ENCODE data around the gene MAMDC2.
"Not testable (repeated sequence)": the region's sequence is repeated elsewhere in the genome, so short reads cannot be mapped to it uniquely, and the experiment has no call there.

The MAMDC2 gene

DNA sequence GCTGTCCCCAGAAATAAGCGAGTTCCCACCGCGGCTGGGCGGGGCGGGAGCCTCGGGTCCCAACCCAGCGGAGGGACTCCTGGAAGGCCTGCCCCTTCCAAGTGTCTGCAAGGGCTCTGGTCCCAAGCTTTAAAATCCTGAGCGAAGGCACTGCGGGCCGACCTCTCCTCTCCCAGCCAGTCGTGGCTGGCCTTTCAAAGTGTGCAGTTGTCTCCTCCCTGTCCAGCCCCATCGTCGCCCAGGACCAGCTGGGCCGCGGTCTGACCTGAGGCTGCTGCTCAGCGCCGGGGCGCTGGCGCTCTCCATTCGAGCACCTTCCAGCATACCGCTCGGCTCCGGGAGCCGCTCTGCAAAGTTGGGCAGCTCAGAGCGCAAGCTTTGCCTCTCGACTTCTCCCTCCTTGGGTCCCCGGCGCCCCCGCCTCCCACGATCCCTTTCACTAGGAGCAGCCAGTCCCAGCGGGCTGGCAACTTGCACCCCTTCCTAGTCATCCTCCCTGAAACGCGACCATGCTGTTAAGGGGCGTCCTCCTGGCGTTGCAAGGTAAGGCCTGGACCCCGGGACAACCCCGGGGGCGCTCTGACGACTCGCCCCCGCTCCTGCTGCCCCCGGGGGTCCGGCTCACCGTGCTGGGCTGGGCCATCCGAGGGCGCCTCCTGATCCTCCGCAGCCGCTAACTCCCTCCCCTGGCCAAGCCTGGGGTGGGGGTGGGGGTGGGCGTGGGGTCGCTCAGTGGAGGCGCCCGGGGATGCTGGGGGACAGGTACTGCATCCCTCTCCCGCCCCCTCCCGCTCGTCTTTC is at the start of gene MAMDC2:
Gene MAMDC2, plus strand, starts transcription at position 160 of the 801 bp plus-strand sequence. Its CDS starts 350 bp downstream, at position 510.
- no peak for DNase-seq

- DNase-seq, result no peak
Observed at GRCh38 chr9:69995846-69996245, 47.8 kb upstream of the MAMDC2 start.

DNA sequence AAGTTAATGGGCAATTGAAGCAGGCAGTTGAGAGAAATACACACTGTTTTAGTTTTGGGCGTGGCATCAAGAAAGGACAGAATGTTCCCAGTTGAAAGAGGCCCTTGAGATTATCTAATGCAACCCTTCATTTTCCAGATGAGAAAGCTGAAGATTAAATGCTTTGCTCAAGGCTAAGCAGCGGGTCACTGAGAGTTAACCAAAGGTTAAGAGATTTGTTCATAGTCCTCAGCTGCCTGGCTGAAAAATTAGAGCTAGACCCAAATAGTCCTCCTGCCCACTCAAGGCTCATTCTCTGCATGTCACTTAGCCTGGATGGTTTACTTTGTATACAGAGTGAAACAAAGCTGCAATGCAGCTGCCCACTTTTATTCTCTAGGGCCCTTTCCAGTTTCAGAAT is 46.7 kb upstream of the MAMDC2 start:
- DNase-seq, result peak; percentile 46 to 81

- peak; percentile 15 to 27 for DNase-seq
Observed at GRCh38 chr9:69997524-69997923, 46.1 kb upstream of the MAMDC2 start.

- DNase-seq, result no peak
Observed at GRCh38 chr9:69999315-69999714, 44.3 kb upstream of the MAMDC2 start.

GRCh38 chr9:70000469-70000868 is 43.2 kb upstream of the MAMDC2 start:
- no peak for DNase-seq

GRCh38 chr9:70003901-70004714 is 39.5 kb upstream of the MAMDC2 start:
- DNase-seq, result no peak

DNA sequence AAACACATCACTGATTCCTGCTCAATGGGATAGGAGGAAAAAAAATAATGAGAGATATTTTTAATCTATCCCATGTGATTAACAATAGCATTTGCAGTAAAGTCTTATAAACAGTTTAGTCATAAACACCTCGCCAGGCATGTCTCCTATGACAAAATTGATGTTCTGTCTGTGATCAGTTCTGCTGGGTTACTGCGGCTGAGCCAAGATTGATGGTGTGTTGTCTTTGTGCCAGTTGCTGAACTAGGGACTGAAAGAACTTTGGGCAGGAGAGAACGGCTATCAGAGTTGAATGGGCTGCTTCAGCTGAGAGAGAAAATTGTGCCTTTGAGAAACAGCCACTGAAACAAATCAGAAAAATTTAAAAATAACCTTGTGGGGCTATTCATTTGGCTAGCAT is 37.3 kb upstream of the MAMDC2 start:
- DNase-seq, result no peak

GRCh38 chr9:70007831-70008230 is 35.8 kb upstream of the MAMDC2 start:
- no peak for DNase-seq

DNA sequence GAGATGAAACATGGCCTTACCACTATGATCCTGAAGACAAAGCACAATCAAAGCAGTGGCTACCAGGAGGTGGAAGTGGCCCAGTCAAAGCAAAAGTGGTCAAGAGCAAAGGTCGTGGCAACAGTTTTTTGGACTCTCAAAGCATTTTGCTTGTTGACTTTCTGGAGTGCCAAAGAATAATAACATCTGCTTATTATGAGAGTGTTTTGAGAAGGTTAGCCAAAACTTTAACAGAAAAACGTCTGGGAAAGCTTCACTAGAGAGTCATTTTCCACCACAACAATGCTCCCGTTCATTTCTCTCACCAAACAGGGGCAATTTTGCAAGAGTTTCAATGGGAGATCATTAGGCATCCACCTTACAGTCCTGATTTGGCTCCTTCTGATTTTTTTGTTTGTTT is 33.6 kb upstream of the MAMDC2 start:
- no peak for DNase-seq

- no peak for DNase-seq
Observed at GRCh38 chr9:70011366-70011765, 32.3 kb upstream of the MAMDC2 start.

- no peak for DNase-seq
Observed at GRCh38 chr9:70012569-70012968, 31.1 kb upstream of the MAMDC2 start.

GRCh38 chr9:70013598-70014196 is 30.0 kb upstream of the MAMDC2 start:
- peak in 1 of 2 experiments; percentile 6 for DNase-seq

- DNase-seq, result no peak
Observed at GRCh38 chr9:70015099-70015498, 28.5 kb upstream of the MAMDC2 start.

- no peak for DNase-seq
Observed at GRCh38 chr9:70020217-70020616, 23.4 kb upstream of the MAMDC2 start.

DNA sequence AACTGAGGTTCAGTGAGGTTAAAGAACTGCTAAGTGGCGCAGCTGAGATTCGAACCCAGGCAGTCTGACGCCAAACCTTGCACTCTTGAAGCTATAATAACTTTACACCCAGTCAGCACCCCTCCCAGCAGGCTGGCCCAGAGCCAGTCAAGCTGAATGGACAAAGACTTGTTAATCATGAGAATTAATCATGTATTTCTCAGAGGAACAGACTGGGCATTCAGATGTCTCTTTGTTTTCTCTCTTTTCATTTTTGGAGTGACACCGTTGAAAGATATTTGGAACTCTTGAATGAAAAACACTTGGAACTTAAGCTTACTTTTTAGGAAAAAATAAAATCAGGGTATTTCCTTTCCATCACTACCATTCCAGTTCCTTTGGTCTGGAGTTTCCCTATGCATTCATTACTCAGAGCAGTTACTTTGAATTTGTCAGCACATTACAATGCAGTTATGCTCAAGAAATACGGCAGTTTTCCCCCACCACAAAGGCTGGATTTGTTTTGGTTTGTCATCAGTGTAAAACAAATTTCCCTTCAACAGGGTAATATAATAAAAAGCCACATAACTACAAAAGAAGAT is 22.6 kb upstream of the MAMDC2 start:
- no peak for DNase-seq

DNA sequence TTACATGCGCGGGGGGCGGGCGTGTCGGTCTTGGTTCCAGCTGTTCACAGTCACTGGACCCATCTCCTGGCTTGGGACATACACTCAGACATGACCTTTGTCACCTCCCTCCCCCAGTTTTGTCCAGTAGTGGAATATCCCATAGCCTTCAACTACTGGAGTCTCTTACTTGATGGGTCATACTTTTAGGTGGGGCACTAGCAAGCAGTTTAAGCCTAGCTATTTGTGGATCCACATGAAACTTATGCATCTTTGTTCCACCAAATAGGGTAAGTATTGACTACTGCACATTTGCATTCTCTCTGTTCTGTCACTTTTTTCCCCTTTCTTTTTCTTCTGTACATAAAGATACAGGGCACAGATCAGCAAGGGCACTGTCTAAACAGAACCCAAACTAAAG is 15.4 kb upstream of the MAMDC2 start:
- DNase-seq, result no peak

- no peak for DNase-seq
Observed at GRCh38 chr9:70030156-70030555, 13.5 kb upstream of the MAMDC2 start.

- no peak for DNase-seq
Observed at GRCh38 chr9:70031141-70031545, 12.5 kb upstream of the MAMDC2 start.

DNA sequence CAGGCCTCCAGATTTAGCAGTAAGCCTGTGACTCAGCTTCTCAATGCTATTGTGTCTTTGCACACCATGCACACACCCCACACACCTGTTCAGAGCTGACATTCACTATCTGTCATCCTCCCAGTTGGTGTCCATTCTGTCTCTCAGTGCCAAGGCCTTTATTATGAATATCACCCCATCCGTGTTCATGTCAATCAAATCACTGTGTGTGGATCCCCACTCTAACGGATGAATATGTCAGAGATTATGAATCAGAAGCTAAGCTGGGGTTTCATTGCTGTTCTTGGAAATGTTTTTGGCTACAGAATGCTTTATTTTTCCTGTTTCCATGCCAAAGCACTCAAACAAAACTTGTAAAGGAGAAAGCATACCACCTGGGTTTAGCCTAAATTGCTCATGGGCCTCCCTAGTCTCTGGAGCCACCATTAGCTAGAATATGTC is 9.4 kb upstream of the MAMDC2 start:
- no peak for DNase-seq

DNA sequence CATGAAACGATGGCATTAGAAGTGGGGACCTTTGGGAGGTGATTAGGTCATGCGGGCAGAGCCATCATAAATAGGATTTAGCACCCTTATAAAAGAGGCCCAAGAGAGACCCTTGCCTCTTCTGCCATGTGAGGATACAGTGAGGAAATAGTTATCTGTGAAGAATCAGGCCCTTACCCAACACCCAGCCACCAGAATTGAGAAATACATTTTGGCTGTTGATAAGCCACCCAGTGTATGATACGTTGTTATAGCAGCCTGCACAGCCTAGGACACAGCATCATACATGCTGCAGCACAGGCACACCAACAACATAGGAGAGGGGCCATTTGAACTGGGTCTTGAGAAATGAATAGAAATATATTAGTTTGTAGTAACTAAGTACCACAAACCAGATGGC is 8.0 kb upstream of the MAMDC2 start:
- DNase-seq, result no peak

DNA sequence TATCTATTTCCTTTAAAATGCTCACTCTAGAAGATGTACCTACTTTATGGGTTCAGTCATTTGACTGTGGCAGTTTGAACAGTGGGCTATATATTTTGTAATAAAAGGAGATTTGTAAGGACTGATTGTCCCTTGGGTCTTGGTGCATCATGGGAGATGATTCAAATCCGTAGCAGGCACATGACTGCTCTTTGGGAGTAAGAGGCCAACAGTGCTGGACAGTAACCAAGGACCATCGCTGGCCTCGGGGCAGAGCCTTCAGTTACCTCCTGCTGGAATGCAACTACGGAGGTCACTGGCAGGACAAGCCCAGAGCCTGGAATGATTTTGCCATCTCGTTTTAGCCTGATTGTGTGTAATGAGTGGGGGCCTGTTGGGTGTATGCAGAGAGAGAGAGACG is 7.0 kb upstream of the MAMDC2 start:
- DNase-seq, result no peak

DNA sequence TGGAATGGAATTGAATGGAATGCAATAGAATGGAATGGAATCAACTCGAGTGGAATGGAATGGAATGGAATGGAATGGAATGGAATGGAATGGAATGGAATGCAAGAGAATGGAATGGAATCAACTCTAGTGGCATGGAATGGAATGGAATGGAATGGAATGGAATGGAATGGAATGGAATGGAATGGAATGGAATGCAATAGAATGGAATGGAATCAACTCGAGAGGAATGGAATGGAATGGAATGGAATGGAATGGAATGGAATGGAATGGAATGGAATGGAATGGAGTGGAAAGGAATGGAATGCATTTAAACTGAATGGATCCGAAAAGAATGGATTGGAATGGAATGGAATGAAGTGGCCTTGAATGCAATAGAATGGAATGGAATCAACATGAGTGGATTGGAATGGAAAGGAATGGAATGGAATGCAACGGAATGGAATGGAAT is 5.5 kb upstream of the MAMDC2 start:
- DNase-seq, result not testable (repeated sequence)

All from NCI-H187 (cell line).